ENCODE measurements around the gene DCAF7.

DCAF7 gene

DNA sequence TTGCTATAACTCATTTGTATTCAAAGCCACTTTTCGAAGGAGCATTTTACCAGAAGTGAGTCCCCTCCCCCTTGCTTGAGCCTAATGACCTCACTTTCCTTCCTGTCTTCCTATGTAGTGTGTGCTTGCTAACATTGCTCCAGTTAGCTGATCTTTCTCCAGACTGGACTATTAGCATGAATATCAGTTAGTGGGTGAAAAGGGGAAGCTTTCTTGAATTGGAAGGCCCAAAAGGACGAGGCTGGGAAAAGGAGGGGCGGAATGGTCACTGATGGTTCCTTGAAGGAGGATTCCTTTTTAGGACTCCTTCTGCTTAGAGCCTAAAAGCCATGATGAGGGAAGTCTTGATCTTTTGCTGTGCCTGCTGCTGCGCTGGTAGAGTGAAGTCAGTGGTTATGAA lies 83.9 kb downstream of the DCAF7 start:
- no peak for DNase-seq

DNA sequence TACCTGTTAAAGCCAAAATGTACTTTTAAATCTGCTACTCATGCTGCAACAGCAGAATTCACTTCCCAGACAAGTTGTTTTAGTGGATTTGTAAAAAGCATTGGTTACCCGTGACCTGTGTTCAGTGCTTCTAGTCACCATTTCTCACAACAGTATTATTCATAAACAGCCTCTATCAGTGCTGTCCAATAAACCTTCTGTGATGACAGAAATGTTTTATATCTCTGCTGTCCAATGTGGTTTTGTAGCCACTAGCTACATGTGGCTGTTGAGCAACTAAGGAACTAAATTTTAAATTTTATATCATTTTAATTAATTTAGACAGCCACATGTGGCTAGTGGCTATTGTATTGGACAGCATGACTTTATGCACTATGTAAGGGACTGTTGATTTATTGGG lies 84.5 kb downstream of the DCAF7 start:
- DNase-seq = no peak

DNA sequence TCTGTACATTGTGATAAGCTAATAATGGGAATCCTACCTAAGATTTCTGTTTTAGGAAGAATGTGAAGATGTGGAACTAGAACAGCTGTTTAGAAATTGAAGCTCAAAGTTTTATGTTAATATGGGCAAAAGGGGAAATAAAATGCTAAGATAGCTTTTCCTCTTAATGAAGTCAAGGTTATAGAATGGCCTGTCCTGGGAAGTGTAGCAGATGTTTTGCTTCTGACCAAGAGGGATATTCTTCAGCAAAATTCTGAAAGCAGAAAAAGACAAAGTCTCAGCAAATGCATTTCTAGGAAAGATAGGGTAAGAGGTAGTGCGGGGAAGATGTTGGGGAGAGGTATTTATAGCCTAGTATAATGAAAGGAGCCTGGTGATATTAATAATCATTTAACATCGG lies 85.0 kb downstream of the DCAF7 start:
- no peak for DNase-seq

DNA sequence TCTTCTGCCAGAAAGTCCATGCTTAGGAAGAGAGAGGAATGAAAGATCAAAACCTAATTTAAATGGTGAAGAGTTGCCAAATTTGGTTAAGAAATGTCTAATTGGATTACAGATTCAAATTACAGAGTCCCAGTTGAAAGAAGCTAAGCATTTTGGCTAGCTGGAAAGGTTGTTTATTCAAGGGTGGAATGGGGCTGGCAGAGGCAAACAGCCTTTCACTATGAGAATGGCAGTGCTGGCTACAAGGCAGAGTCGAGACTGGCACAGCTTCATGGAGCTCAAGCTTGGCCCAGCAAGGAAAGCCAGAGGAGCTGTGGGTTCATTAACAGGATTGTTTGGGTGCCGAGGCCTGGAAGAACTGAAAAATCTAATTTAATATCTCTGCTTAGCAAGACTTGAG lies 85.5 kb downstream of the DCAF7 start:
- DNase-seq = no peak

DNA sequence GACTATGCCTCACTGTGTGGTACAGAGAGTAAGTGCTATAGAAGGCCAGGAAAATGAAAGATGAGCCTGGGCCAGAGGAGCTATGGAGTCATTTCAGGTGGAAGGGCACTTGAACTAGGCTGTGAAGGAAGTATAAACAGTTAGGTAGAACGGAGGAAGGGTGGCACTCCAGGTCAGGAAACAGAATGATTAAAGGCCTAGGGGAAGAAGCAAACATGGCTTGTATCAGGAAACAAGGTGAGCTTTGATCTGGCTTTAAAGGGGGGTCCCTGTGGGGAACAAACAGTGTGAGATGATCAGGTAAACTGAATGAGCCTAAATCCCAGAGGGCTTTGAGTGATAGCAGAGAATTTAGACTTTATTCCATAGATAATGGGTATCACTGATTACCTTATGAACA lies 88.8 kb downstream of the DCAF7 start:
- DNase-seq = no peak

DNA sequence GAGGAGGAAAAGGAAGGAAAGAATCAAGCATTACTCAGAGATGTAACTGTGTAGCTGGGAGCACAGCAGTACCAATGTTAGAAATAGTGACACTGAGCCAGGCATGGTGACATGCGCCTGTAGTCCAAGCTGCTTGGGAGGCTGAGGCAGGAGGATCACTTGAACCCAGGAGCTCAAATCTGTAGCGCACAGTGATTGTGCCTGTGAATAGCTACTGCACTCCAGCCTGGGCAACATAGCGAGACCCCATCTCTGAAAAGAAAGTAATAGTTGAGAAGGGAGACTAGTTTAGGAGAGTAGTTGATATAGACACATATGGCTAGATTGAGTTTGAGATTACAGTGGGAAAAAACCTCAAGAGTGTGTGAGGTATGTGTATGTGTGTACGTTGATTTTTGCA lies 89.8 kb downstream of the DCAF7 start:
- no peak for DNase-seq

DNA sequence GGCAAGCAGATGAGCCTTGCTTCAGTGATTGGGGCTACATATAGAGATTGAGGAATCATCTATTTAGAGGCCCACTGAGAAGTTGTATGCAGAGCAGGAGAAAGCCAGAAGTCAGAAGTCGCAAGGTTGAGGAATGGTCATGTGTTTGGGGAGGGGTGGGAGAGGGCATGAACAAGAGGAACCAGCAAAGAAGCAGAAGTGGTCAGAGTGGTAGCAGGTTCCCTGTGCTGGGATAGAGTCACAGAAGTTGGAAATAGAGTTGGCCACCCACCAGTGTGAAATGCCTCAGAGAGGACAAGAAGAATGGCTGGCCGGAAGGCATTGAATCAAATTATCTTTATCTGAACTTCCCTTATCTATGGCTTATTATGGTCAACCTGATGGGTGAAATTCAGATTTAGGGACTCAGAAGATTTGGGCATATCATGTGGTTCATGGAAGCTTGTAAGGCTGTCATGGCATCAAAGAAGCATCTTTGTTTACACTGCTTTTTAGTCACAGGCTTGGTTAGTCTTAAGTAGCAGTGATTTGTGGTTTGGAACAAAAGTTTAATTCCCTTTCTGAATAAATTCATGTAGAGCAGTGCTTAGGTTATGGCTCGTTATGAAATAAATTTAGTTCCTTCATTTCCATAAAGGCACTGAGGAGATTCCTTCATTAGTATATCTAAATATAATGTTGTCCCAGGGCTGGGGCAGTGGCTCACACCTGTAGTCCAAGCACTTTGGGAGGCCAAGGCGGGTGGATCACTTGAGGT lies 91.6 kb downstream of the DCAF7 start:
- DNase-seq = peak; percentile 41
